ENCODE data around the gene SPATA6L.

SPATA6L gene

DNA sequence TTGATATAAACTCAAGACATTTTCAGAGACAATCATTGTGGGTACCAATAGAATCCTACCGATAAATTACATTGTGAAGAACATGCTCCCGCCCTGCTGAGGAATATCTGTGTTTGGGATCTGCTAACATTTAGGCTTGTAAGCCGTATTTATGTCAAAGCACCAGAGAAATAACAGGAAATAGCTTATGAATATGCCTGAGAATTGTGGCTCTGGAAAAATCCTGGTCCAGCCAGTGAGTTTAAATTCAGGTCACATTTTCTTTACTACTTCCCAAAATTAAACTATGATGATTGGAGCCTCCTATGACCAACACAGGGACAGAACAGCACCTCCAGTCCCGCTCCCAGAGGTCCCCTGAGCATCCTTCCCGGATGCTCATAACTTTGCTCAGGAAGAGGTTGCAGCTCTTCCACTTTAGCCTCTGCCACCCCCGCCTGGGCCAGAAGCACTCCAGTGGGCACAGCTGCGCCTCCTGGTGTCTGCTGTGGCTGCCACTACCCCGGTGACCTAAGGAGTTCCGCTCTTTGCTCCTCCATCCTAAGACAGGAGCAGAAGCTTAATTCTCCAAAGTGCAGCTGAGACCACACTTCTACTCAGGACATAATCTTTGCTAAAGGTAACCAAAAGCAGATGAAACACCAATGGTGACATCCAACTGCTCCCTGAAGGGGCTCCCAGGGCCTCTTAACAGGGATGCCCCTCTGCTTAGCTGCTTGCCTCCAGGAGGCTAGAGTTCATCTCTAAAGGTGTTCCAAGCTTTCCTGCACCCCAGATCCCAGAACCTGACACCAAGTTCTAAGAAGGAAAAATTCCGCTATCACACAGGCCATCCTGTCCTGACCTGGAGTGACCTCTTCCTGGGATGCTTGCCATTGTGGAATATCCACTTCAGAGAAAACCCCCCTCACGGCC lies 117.2 kb downstream of the SPATA6L start:
- no peak for DNase-seq

Data from CD4-positive, alpha-beta T cell treated with Interleukin-6 for 4 hours (primary cell).